Spleen (tissue), 11 donors: ENCODE results near the gene ESRRB. TPM values are rescaled to one million over a fixed set of nuclear protein-coding genes. Genes with fewer than 3 reads are reported as not detected.

Source experiments
- DNase-seq: peaks from one replicate; pipeline ENCODE4 v3.0.0-alpha.2; 2020
- H3K27ac ChIP-seq, 8 donors: fragments of 200-600 bp; sonication (generic) in 7 of 8; 1 replicate in 4 of 8; 2 replicates in 4 of 8; pipeline versions ENCODE4 v1.5.0 to v1.8.0; 2016 to 2021; ENCODE audit warnings: inconsistent platforms in 4 of 8, mild to moderate bottlenecking in 4 of 8, moderate library complexity in 1 of 8
- H3K27me3 ChIP-seq, 7 donors: fragments of 200-600 bp; sonication (generic) in 6 of 7; replicated peaks in 1 of 7; 1 replicate in 4 of 7; 2 replicates in 3 of 7; pipeline versions ENCODE4 v1.5.0 to v1.8.0; 2016 to 2021; ENCODE audit warnings: inconsistent platforms in 3 of 7, mild to moderate bottlenecking in 1 of 7
- H3K36me3 ChIP-seq, 6 donors: fragments of 200-600 bp; sonication (generic) in 5 of 6; 1 replicate in 4 of 6; 2 replicates in 2 of 6; pipeline versions ENCODE4 v1.5.0 to v1.8.0; 2016 to 2021; ENCODE audit warnings: inconsistent platforms in 2 of 6
- H3K4me1 ChIP-seq, 6 donors: fragments of 200-600 bp; sonication (generic) in 5 of 6; 1 replicate in 3 of 6; 2 replicates in 3 of 6; pipeline versions ENCODE4 v1.5.0 to v1.8.0; 2016 to 2021; ENCODE audit warnings: inconsistent platforms in 3 of 6
- H3K4me3 ChIP-seq, 8 donors: fragments of 200-600 bp; sonication (generic) in 7 of 8; 1 replicate in 4 of 8; 2 replicates in 4 of 8; pipeline versions ENCODE4 v1.5.0 to v1.8.0; 2016 to 2021; ENCODE audit warnings: inconsistent platforms in 4 of 8, mild to moderate bottlenecking in 4 of 8, moderate library complexity in 2 of 8
- H3K9me3 ChIP-seq, 8 donors: fragments of 200-600 bp; sonication (generic) in 7 of 8; 1 replicate in 4 of 8; 2 replicates in 4 of 8; pipeline versions ENCODE4 v1.5.0 to v1.8.0; 2016 to 2021; ENCODE audit warnings: inconsistent platforms in 4 of 8
- CTCF ChIP-seq, 11 experiments: fragments of 200-600 bp in 7 of 11; fragments of 450-650 bp in 4 of 11; sonication (generic) in 4 of 11; IDR thresholded peaks in 8 of 11; conservative IDR thresholded peaks in 3 of 11; 1 replicate in 7 of 11; 2 replicates in 4 of 11; pipeline versions ENCODE4 v1.4.0 to v1.8.0; 2016 to 2021; ENCODE audit warnings: antibody characterized with exemption in 11 of 11, inconsistent platforms in 4 of 11, mild to moderate bottlenecking in 1 of 11
- POLR2A ChIP-seq, 3 donors: fragments of 450-650 bp; IDR thresholded peaks; one replicate each; pipeline ENCODE4 v1.5.1; 2017; ENCODE audit warnings: antibody characterized with exemption in 3 of 3, mild to moderate bottlenecking in 1 of 3
- POLR2AphosphoS5 ChIP-seq, 3 donors: sonication (generic); formaldehyde crosslinking; IDR thresholded peaks; one replicate each; pipeline ENCODE4 v1.5.1; 2017; ENCODE audit warnings: antibody characterized with exemption in 3 of 3
- WGBS, 5 donors: extraction: QIAGEN DNeasy Blood & Tissue Kit in 3 of 5; methylation state at CpG; one replicate each; pipeline versions ENCODE4 v1.1.5 to v1.1.7; 2013 to 2018; 5-methylcytosine and 5-hydroxymethylcytosine counted together
- intact Hi-C: fragments of 100-400 bp; cut with DNase I; formaldehyde crosslinking; loops from one replicate; pipeline ENCODE4 v1.15.0; 2023; ENCODE audit warnings: low total_unique reads
- polyA plus RNA-seq, 3 donors: library from polyadenylated mRNA; stranded (reverse); fragments of 200-250 nt; gene quantifications; one replicate each; pipeline ENCODE4 v1.2.1, GENCODE V29; 2013
- total RNA-seq, 7 donors: library from RNA; depleted of rRNA in 3 of 7; stranded (reverse); fragments of >200 nt in 3 of 7; fragmentation: NEBNext Ultra II Directional in 4 of 7; extraction: Animal tissue kit (Norgen Biotek cat#: 25700) in 4 of 7; gene quantifications; one replicate each; pipeline versions ENCODE4 v1.1.0 to v1.2.1, GENCODE V29; 2016 to 2021
- donor health status: healthy with polysubstance abuse.
- donor health status: DM: no; HTN: no; CAD: no; lungs with moderate emphysema.
- donor health status: DM: no; HTN: no; CAD: no.
- donor health status: Bipolar disorder and iron deficiency.
- donor health status: healthy.
- donor health status: DM: no; HTN: no; CAD: no.
- donor health status: DM: yes; HTN: yes; CAD: no.

The ESRRB gene
- total and polyA plus RNA-seq, 10 donors, result 0.10 to 1.1 (median 0.72) TPM; not detected in 1

- Histone ChIP-seq H3K27me3 (peaks cover 0 to 8% (median 0%) of the 10 kb centered on the region in 7 donors), H3K9me3 (no peaks in the 10 kb centered on the region), H3K4me3 (no peak overlapping the region), H3K36me3 (no peaks in the 10 kb centered on the region), H3K4me1 (no peaks in the 10 kb centered on the region), H3K27ac (no peak overlapping the region)
- intact Hi-C loops, result no loop called here
- TF ChIP-seq POLR2A (IDR thresholded peaks at IDR 0.05), result no peak
- no peak for TF ChIP-seq POLR2AphosphoS5 (IDR thresholded peaks at IDR 0.05)
- no peak for TF ChIP-seq CTCF (IDR thresholded peaks at IDR 0.05 in 8 of 11, conservative IDR thresholded peaks at IDR 0.05 in 3 of 11)
- WGBS, 5 donors, result 72 to 91% (median 77%) methylated on average over 3 to 4 of the region's 4 CpGs
- DNase-seq, result no peak
Measured at GRCh38 chr14:76421662-76422061, 45.7 kb downstream of the ESRRB start.

DNA sequence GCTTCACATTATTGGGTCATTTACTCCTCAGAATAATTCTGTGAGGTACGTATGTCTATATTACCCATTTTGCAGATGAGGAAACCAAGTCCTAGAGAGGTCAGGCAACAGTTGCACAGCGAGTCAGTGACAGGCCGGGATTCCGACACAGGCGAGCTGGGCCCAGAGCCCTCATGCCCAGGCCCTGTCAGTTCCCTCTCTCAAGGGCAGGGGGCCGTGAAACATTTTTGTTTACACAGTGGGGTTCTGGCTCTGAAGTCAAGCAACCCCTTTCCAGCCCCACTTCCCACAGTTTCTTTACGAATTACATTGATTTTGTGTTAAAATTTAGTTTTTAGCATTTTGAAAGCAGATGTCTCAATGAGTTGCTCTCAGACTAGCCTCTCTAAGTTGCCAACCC is 46.7 kb downstream of the ESRRB start:
- H3K27me3 ChIP-seq, result peaks cover 0 to 6% (median 0%) of the 10 kb centered on the region in 7 donors
- no peak for TF ChIP-seq CTCF (IDR thresholded peaks at IDR 0.05 in 8 of 11, conservative IDR thresholded peaks at IDR 0.05 in 3 of 11)
- TF ChIP-seq POLR2AphosphoS5 (IDR thresholded peaks at IDR 0.05), result no peak
- TF ChIP-seq POLR2A (IDR thresholded peaks at IDR 0.05), result no peak
- WGBS, 5 donors, result 89 to 94% (median 92%) methylated on average over 7 of the region's 7 CpGs
- intact Hi-C loops, result no loop called here
- no peak for DNase-seq
- no peaks in the 10 kb centered on the region for H3K36me3 ChIP-seq
- H3K4me1 ChIP-seq, result no peaks in the 10 kb centered on the region
- no peak overlapping the region for H3K27ac ChIP-seq
- no peak overlapping the region for H3K4me3 ChIP-seq
- no peaks in the 10 kb centered on the region for H3K9me3 ChIP-seq

DNA sequence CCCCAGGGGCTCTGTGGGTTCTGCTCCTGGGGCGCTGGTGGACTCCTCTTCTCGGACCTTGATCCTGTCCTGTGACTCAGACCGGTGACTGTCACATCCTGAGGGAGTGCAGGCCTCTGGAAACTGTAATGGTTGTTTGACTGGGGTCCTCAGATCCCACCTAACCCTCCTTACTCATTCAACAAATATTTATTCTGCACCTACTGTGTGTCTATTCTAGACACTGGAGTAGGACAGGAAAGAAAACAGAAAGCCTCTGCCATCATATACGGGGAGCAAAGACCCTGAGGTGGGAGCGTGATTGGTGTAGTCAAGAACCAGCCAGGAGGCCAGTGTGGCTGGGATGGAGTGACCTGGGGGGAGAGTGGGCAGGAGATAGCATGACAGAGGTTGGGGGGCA is 47.6 kb downstream of the ESRRB start:
- no peak for DNase-seq
- Histone ChIP-seq H3K27ac (no peak overlapping the region), H3K36me3 (no peaks in the 10 kb centered on the region), H3K4me3 (no peak overlapping the region), H3K9me3 (no peaks in the 10 kb centered on the region), H3K4me1 (no peaks in the 10 kb centered on the region), H3K27me3 (peaks cover 0 to 6% (median 0%) of the 10 kb centered on the region in 7 donors)
- TF ChIP-seq CTCF (IDR thresholded peaks at IDR 0.05 in 8 of 11, conservative IDR thresholded peaks at IDR 0.05 in 3 of 11), result no peak
- no peak for TF ChIP-seq POLR2A (IDR thresholded peaks at IDR 0.05)
- intact Hi-C loops, result no loop called here
- WGBS, 5 donors, result 76 to 90% (median 81%) methylated on average over 5 of the region's 5 CpGs

DNA sequence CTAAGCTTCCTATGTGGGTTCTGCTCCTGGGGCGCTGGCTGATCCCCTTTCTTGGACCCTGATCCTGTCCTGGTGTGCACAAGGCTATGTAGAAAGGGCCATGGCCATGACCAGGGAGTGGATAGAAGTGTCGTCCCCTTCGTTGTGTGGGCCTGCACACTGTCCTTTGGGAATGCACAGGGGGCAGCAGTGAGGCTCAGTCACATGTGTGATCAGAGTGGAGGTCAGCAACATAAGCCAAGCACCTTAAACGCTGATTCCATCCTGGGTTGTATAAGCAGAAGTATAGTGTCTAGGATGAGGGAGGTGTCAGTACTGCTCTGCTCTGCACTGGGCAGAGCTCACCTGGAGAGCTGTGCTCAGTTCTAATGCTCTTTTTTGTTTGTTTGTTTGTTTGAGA is 48.4 kb downstream of the ESRRB start:
- H3K9me3 ChIP-seq, result no peaks in the 10 kb centered on the region
- TF ChIP-seq CTCF (IDR thresholded peaks at IDR 0.05 in 8 of 11, conservative IDR thresholded peaks at IDR 0.05 in 3 of 11), result no peak
- no peak for TF ChIP-seq POLR2A (IDR thresholded peaks at IDR 0.05)
- no peak for TF ChIP-seq POLR2AphosphoS5 (IDR thresholded peaks at IDR 0.05)
- 74 to 94% (median 91%) methylated on average over 4 of the region's 4 CpGs for WGBS, 5 donors

More for the DNA sequence above, 48.4 kb downstream of the ESRRB start:
- intact Hi-C loops, result no loop called here
- H3K4me1 ChIP-seq, result no peaks in the 10 kb centered on the region
- DNase-seq, result no peak
- H3K27me3 ChIP-seq, result peaks cover 0 to 6% (median 0%) of the 10 kb centered on the region in 7 donors
- no peak overlapping the region for H3K4me3 ChIP-seq
- H3K36me3 ChIP-seq, result no peaks in the 10 kb centered on the region
- no peak overlapping the region for H3K27ac ChIP-seq
